ENCODE data around the gene SMIM24. TPM values are rescaled to one million over a fixed set of nuclear protein-coding genes. Genes with fewer than 3 reads are reported as not detected.

SMIM24 gene
- total and polyA plus RNA-seq, 2 donors (not counting 1 experiment from before 2014, with no cell fraction given) = not detected

DNA sequence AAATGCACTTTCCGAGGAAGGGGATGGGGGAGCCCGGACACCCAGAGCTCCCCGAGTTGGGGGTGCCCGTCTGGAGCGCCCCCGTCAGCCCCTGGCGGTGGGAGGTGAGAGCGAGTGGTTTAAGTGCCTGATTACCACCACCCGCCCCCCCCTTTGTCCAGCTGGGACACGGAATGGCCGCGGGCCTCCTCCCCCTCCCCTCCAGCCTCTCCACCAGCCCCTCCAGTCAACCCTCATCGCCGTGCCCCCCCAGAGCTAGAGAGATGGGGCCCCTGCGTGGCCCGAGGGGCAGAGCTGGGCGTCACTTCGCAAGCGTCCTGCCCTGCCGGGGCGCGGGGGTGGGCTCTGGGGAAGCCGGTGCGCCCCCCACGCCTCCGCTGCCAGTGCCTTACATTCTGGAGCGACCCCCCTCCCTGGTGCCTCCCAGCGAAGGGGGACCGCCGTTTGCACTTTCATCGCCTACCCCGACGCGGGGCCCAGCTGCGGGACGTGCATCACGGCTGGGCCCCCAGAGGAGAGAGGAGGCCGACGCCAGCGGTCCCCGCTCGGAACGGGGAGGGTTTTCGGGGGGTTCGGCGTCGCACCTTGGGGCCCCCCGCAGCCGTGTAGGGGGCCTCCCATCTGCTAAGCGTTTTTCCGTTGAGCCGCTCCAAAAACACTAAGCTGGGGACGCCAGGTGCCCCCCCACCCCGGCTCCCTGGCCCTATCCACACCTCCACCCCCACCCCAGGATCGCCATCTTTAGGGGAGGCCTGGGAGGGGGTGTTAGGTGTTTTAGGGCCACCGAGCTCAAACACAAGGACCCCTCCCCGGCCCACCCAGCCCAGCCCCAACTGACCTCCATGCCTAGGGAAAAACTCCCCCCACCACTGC, 16.4 kb downstream of the SMIM24 start:
- H3K27ac Mint-ChIP-seq = no peak overlapping the region
- no peaks in the 10 kb centered on the region for H3K4me1 Mint-ChIP-seq
- H3K9me3 ChIP-seq (ENCODE audit: control extremely low read depth in 1 of 3, control insufficient read depth in 2 of 3, insufficient read depth in 1 of 3, low read length in 2 of 3) = peaks cover 0 to 11% (median 3%) of the 10 kb centered on the region in 3 donors
- no peak for TF ChIP-seq EZH2 (IDR thresholded peaks at IDR 0.05; ENCODE audit: borderline replicate concordance, insufficient read depth, low read depth, low read length, poor library complexity, severe bottlenecking)
- TF ChIP-seq, protein P1, sequence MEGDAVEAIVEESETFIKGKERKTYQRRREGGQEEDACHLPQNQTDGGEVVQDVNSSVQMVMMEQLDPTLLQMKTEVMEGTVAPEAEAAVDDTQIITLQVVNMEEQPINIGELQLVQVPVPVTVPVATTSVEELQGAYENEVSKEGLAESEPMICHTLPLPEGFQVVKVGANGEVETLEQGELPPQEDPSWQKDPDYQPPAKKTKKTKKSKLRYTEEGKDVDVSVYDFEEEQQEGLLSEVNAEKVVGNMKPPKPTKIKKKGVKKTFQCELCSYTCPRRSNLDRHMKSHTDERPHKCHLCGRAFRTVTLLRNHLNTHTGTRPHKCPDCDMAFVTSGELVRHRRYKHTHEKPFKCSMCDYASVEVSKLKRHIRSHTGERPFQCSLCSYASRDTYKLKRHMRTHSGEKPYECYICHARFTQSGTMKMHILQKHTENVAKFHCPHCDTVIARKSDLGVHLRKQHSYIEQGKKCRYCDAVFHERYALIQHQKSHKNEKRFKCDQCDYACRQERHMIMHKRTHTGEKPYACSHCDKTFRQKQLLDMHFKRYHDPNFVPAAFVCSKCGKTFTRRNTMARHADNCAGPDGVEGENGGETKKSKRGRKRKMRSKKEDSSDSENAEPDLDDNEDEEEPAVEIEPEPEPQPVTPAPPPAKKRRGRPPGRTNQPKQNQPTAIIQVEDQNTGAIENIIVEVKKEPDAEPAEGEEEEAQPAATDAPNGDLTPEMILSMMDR (IDR thresholded peaks at IDR 0.05) = no peak
- no peaks in the 10 kb centered on the region for H3K79me2 ChIP-seq (ENCODE audit: control insufficient read depth, insufficient read depth, low read length)
- ATAC-seq (ENCODE audit: low read depth) = no peak
- POLR2A ChIA-PET = interaction anchor here (0.6 kb wide), 1 partner anchor 46 kb away, joined by 7 read pairs; no protein-coding TSS in a partner anchor
- no peak overlapping the region for H2AFZ ChIP-seq (ENCODE audit: insufficient read depth, low read depth, low read length, poor library complexity, severe bottlenecking)
- no peak for DNase-seq
- CTCF ChIA-PET = no interaction called here
- no peaks in the 10 kb centered on the region for H3K36me3 ChIP-seq (replicated peaks in 1 of 2; ENCODE audit: control extremely low read depth in 1 of 2, control insufficient read depth in 1 of 2, extremely low read depth in 1 of 2, insufficient read depth in 2 of 2, low read length in 1 of 2)
- H3K4me1 ChIP-seq (ENCODE audit: control insufficient read depth in 2 of 2, insufficient read depth in 2 of 2, low read length in 2 of 2) = no peaks in the 10 kb centered on the region
- H3K4me2 ChIP-seq (replicated peaks; ENCODE audit: low read depth, low read length, poor library complexity, severe bottlenecking) = no peak overlapping the region
- H3K4me3 Mint-ChIP-seq = no peak overlapping the region
- no peak overlapping the region for H3K4me3 ChIP-seq (ENCODE audit: control extremely low read depth in 1 of 5, extremely low read depth in 1 of 5, insufficient read depth in 1 of 5, low read depth in 2 of 5, low read length in 4 of 5)
- intact Hi-C loops (cut with micrococcal nuclease) = no loop called here
- no peaks in the 10 kb centered on the region for H4K20me1 ChIP-seq (ENCODE audit: control insufficient read depth, insufficient read depth, low read length, poor library complexity, severe bottlenecking)
- peaks cover 3% of the 10 kb centered on the region for H3K9me3 Mint-ChIP-seq (ENCODE audit: insufficient read depth)
- H3K9ac ChIP-seq (ENCODE audit: low read length) = no peak overlapping the region
- 97% methylated on average over 29 of the region's 57 CpGs for WGBS (ENCODE audit: insufficient coverage)
- H3K27me3 Mint-ChIP-seq = no peaks in the 10 kb centered on the region
- H3K27ac ChIP-seq (ENCODE audit: low read length in 2 of 2) = no peak overlapping the region
- H3K27me3 ChIP-seq (replicated peaks in 1 of 4; ENCODE audit: control extremely low read depth in 1 of 4, control insufficient read depth in 3 of 4, insufficient read depth in 4 of 4, low read length in 3 of 4) = no peaks in the 10 kb centered on the region

All from B cell (primary cell).